ENCODE measurements around the gene FBXO8.

The FBXO8 gene

DNA sequence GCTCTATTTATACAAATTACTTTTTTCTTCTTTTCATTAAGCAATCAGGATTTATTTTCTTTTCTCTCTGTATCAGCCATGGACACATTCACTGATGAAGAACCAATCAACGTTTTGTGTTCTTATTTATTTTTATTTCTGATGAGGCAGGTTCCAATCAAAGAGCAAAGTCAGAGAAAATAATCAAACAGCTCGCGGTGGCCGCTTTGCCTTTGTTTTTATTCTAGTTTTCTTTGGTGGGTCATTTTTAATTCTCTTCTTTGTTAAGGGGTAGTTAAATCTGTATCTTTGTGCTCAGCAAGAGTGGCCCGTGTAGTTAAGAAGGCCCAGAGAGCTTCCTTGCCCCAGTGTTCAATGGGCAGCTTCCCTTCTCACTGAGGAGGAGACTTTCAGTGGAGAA is 71.4 kb downstream of the FBXO8 start:
- DNase-seq (ENCODE audit: low spot score in 2 of 2) = no peak
- peak overlapping the region; percentile 39 for H3K4me3 Mint-ChIP-seq

GRCh38 chr4:174211622-174212044 is 71.8 kb downstream of the FBXO8 start:
- H3K36me3 Mint-ChIP-seq = no peaks in the 10 kb centered on the region
- no peak for ATAC-seq
- peak overlapping the region; percentile 39 for H3K4me3 Mint-ChIP-seq
- DNase-seq (ENCODE audit: low spot score in 2 of 2) = no peak
- no peak overlapping the region for H3K27ac Mint-ChIP-seq
- H3K9me3 Mint-ChIP-seq = no peaks in the 10 kb centered on the region
- peaks cover 37% of the 10 kb centered on the region for H3K4me1 Mint-ChIP-seq

More for the DNA sequence above, 71.4 kb downstream of the FBXO8 start:
- no peak overlapping the region for H3K27ac Mint-ChIP-seq
- H3K4me1 Mint-ChIP-seq = peaks cover 42% of the 10 kb centered on the region
- H3K9me3 Mint-ChIP-seq = no peaks in the 10 kb centered on the region
- H3K36me3 Mint-ChIP-seq = no peaks in the 10 kb centered on the region
- no peak for ATAC-seq

- no peak for DNase-seq (ENCODE audit: low spot score in 2 of 2)
- H3K27ac Mint-ChIP-seq = no peak overlapping the region
- H3K4me1 Mint-ChIP-seq = peaks cover 31% of the 10 kb centered on the region
- H3K36me3 Mint-ChIP-seq = no peaks in the 10 kb centered on the region
- ATAC-seq = no peak
- no peaks in the 10 kb centered on the region for H3K9me3 Mint-ChIP-seq
- H3K4me3 Mint-ChIP-seq = no peak overlapping the region
Measured at GRCh38 chr4:174210952-174211490, 72.4 kb downstream of the FBXO8 start.

GRCh38 chr4:174210354-174210753 is 73.1 kb downstream of the FBXO8 start:
- Mint-ChIP-seq H3K36me3 (no peaks in the 10 kb centered on the region), H3K27ac (no peak overlapping the region), H3K9me3 (no peaks in the 10 kb centered on the region), H3K4me3 (no peak overlapping the region), H3K4me1 (peaks cover 28% of the 10 kb centered on the region)
- DNase-seq (ENCODE audit: low spot score in 2 of 2) = no peak
- no peak for ATAC-seq

- no peak overlapping the region for H3K4me3 Mint-ChIP-seq
- no peaks in the 10 kb centered on the region for H3K36me3 Mint-ChIP-seq
- H3K27ac Mint-ChIP-seq = no peak overlapping the region
- ATAC-seq (no peak), DNase-seq (ENCODE audit: low spot score in 2 of 2) (no peak)
- no peaks in the 10 kb centered on the region for H3K9me3 Mint-ChIP-seq
- H3K4me1 Mint-ChIP-seq = peaks cover 21% of the 10 kb centered on the region
Measured at GRCh38 chr4:174209341-174209740, 74.1 kb downstream of the FBXO8 start.

GRCh38 chr4:174207367-174207766 is 76.1 kb downstream of the FBXO8 start:
- Mint-ChIP-seq H3K9me3 (no peaks in the 10 kb centered on the region), H3K4me1 (peaks cover 11% of the 10 kb centered on the region), H3K27ac (no peak overlapping the region), H3K36me3 (no peaks in the 10 kb centered on the region), H3K4me3 (no peak overlapping the region)
- no peak for DNase-seq (ENCODE audit: low spot score in 2 of 2)
- ATAC-seq = no peak

GRCh38 chr4:174204164-174204831 is 79.2 kb downstream of the FBXO8 start:
- Mint-ChIP-seq H3K36me3 (no peaks in the 10 kb centered on the region), H3K9me3 (no peaks in the 10 kb centered on the region), H3K4me3 (no peak overlapping the region), H3K27ac (no peak overlapping the region), H3K4me1 (no peaks in the 10 kb centered on the region)
- DNase-seq (ENCODE audit: low spot score in 2 of 2) (no peak), ATAC-seq (no peak)

- ATAC-seq (no peak), DNase-seq (ENCODE audit: low spot score in 2 of 2) (no peak)
Measured at GRCh38 chr4:174201871-174202270, 81.6 kb downstream of the FBXO8 start.

GRCh38 chr4:174199735-174200134 is 83.7 kb downstream of the FBXO8 start:
- no peak for ATAC-seq
- no peak overlapping the region for H3K4me3 Mint-ChIP-seq

More at GRCh38 chr4:174201871-174202270, 81.6 kb downstream of the FBXO8 start:
- Mint-ChIP-seq H3K4me1 (no peaks in the 10 kb centered on the region), H3K36me3 (no peaks in the 10 kb centered on the region), H3K4me3 (no peak overlapping the region), H3K27ac (no peak overlapping the region), H3K9me3 (no peaks in the 10 kb centered on the region)

GRCh38 chr4:174198828-174199227 is 84.6 kb downstream of the FBXO8 start:
- ATAC-seq = no peak
- Mint-ChIP-seq H3K4me1 (no peaks in the 10 kb centered on the region), H3K27ac (no peak overlapping the region), H3K9me3 (no peaks in the 10 kb centered on the region), H3K4me3 (no peak overlapping the region), H3K36me3 (no peaks in the 10 kb centered on the region)
- no peak for DNase-seq (ENCODE audit: low spot score in 2 of 2)

More at GRCh38 chr4:174199735-174200134, 83.7 kb downstream of the FBXO8 start:
- Mint-ChIP-seq H3K27ac (no peak overlapping the region), H3K36me3 (no peaks in the 10 kb centered on the region), H3K4me1 (no peaks in the 10 kb centered on the region), H3K9me3 (no peaks in the 10 kb centered on the region)
- DNase-seq (ENCODE audit: low spot score in 2 of 2) = no peak

- Mint-ChIP-seq H3K4me1 (no peaks in the 10 kb centered on the region), H3K36me3 (no peaks in the 10 kb centered on the region), H3K9me3 (no peaks in the 10 kb centered on the region), H3K4me3 (no peak overlapping the region), H3K27ac (no peak overlapping the region)
- ATAC-seq = no peak
- DNase-seq (ENCODE audit: low spot score in 2 of 2) = no peak
Measured at GRCh38 chr4:174198396-174198795, 85.1 kb downstream of the FBXO8 start.

GRCh38 chr4:174193438-174194374 is 89.8 kb downstream of the FBXO8 start:
- no peaks in the 10 kb centered on the region for H3K36me3 Mint-ChIP-seq
- no peak overlapping the region for H3K27ac Mint-ChIP-seq
- no peaks in the 10 kb centered on the region for H3K4me1 Mint-ChIP-seq
- ATAC-seq (no peak), DNase-seq (ENCODE audit: low spot score in 2 of 2) (no peak)
- H3K9me3 Mint-ChIP-seq = no peaks in the 10 kb centered on the region
- H3K4me3 Mint-ChIP-seq = no peak overlapping the region

GRCh38 chr4:174192943-174193342 is 90.5 kb downstream of the FBXO8 start:
- DNase-seq (ENCODE audit: low spot score in 2 of 2) (no peak), ATAC-seq (no peak)
- H3K9me3 Mint-ChIP-seq = no peaks in the 10 kb centered on the region
- no peaks in the 10 kb centered on the region for H3K36me3 Mint-ChIP-seq
- no peaks in the 10 kb centered on the region for H3K4me1 Mint-ChIP-seq
- no peak overlapping the region for H3K4me3 Mint-ChIP-seq
- H3K27ac Mint-ChIP-seq = no peak overlapping the region

- no peaks in the 10 kb centered on the region for H3K36me3 Mint-ChIP-seq
- H3K4me3 Mint-ChIP-seq = no peak overlapping the region
- ATAC-seq (no peak), DNase-seq (ENCODE audit: low spot score in 2 of 2) (no peak)
- H3K9me3 Mint-ChIP-seq = no peaks in the 10 kb centered on the region
- no peaks in the 10 kb centered on the region for H3K4me1 Mint-ChIP-seq
- H3K27ac Mint-ChIP-seq = no peak overlapping the region
Measured at GRCh38 chr4:174190832-174191500, 92.5 kb downstream of the FBXO8 start.

- DNase-seq (ENCODE audit: low spot score in 2 of 2) (no peak), ATAC-seq (peak; percentile 32)
- Mint-ChIP-seq H3K4me1 (no peaks in the 10 kb centered on the region), H3K36me3 (no peaks in the 10 kb centered on the region), H3K27ac (no peak overlapping the region), H3K9me3 (no peaks in the 10 kb centered on the region), H3K4me3 (no peak overlapping the region)
Measured at GRCh38 chr4:174189392-174190015, 94.0 kb downstream of the FBXO8 start.
